Neuron (in vitro differentiated cells): ENCODE results near the gene LHFPL3.

Experiments used
- H2AFZ ChIP-seq: one replicate; pipeline ENCODE4 v1.6.1; 2013; ENCODE audit warnings: low read depth, mild to moderate bottlenecking, inconsistent platforms, low read length, moderate library complexity
- H3K27me3 ChIP-seq: one replicate; pipeline ENCODE4 v1.6.1; 2013; ENCODE audit warnings: low read length; ENCODE audit not compliant: insufficient read depth
- H3K36me3 ChIP-seq: one replicate; pipeline ENCODE4 v1.6.1; 2013; ENCODE audit warnings: low read length; ENCODE audit not compliant: insufficient read depth
- H3K4me1 ChIP-seq: one replicate; pipeline ENCODE4 v1.6.1; 2013; ENCODE audit warnings: low read length; ENCODE audit not compliant: insufficient read depth
- H3K4me3 ChIP-seq: 2 replicates; pipeline ENCODE4 v1.5.1; 2013; ENCODE audit warnings: mild to moderate bottlenecking, low read length, moderate library complexity
- H3K9me3 ChIP-seq: one replicate; pipeline ENCODE4 v1.6.1; 2013; ENCODE audit warnings: low read length

Gene LHFPL3

DNA sequence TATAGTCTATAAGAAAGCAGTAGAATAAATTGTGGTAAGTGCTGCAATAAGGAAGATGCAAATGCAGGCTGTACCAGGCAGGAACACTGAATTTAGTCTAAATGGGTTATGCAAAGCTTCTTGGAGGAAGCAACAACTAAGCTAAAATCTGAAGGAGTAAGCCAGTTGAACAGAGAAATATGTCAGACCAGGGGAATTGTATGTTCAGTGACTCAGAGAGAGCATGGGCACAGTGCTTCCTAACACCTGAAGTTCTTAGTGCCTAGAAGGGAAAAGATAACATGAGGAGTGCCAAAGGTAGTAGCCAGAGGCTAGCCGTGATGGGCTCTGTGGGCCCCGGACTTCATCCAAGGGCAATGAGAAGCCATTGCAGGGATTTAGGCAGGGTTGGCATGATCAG is 481.5 kb downstream of the LHFPL3 start:
- no peaks in the 10 kb centered on the region for H3K4me1 ChIP-seq
- H3K27me3 ChIP-seq: no peaks in the 10 kb centered on the region
- no peaks in the 10 kb centered on the region for H3K9me3 ChIP-seq
- H3K36me3 ChIP-seq: no peaks in the 10 kb centered on the region
- no peak overlapping the region for H3K4me3 ChIP-seq
- no peak overlapping the region for H2AFZ ChIP-seq

DNA sequence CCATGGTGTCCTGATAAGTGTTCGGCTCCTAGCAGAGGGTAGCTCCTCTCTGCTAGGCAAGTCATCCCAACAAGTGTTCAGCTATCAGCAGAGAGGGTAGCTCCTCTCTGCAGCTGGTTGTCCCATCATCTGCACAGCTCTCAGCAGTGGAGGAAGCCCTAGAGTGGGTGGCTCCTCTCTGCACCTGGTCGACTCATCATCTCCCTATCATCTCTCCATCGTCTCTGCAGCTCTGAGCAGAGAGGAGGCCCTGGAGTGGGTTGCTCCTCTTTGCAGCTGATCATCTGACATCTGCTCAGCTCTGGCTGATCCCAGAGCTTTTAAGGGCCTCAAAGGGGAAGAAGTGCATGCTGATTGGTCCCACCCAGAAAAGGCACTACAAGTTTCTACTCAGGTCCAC is 485.7 kb downstream of the LHFPL3 start:
- H3K9me3 ChIP-seq: no peaks in the 10 kb centered on the region
- H3K4me3 ChIP-seq: no peak overlapping the region
- no peaks in the 10 kb centered on the region for H3K36me3 ChIP-seq
- no peak overlapping the region for H2AFZ ChIP-seq
- H3K4me1 ChIP-seq: no peaks in the 10 kb centered on the region
- H3K27me3 ChIP-seq: no peaks in the 10 kb centered on the region

DNA sequence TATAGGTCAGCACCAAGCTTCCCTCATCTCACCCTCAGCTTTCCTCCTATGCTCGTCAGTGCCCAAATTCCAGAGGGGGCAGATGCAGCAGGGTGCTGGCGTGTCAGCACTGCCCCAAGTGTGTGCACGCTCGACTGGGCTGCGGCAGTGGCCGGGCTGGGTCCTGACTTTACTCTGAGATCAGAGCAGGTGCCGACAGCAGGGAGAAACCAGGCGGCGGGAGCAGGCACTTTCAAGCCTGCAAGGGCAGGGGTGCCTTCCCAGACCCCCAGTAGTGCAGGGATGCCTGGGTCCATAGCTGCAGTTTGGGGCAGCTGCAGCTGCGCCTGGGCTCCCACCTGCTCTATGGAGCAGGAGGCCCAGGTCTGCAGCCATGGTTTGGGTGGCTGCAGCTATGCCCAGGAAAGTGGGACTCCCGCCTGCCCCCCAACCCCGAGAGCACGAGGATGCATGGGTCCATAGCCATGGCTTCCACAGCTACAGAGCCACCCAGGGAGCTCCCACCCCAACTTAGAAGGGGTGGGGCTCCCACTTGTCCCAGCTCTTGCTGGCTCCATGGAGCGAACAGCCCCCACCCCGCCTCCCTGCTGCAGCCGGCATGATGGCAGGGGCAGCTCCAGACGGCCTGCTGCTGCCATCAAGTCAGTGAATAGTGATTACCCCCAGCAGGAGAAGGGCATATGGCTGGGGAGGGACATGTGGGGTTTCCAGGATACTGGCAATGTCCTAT is 486.4 kb downstream of the LHFPL3 start:
- Histone ChIP-seq H3K4me1 (no peaks in the 10 kb centered on the region), H3K9me3 (no peaks in the 10 kb centered on the region), H3K4me3 (no peak overlapping the region), H2AFZ (no peak overlapping the region), H3K36me3 (no peaks in the 10 kb centered on the region), H3K27me3 (no peaks in the 10 kb centered on the region)

DNA sequence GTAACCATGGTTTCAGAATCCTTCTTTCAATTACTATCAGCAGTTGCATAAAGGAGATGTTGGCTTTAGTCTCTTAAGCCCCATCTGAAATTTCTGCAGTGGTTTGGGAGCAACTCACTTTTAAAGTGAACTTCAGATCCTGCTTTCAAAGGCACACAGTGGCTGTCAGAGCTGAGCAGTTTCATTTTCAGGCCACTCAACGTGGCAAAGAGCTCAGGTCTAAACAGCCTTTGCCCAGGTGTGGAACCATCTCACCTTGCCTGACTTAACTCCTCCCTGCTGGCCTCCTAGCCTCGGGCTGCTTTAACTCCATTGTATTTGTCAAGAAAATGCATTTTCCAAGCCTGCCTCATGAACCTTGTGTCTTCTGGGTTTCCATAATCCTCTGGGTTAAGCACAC is 488.1 kb downstream of the LHFPL3 start:
- no peak overlapping the region for H2AFZ ChIP-seq
- H3K36me3 ChIP-seq: no peaks in the 10 kb centered on the region
- H3K4me3 ChIP-seq: no peak overlapping the region
- H3K4me1 ChIP-seq: no peaks in the 10 kb centered on the region
- no peaks in the 10 kb centered on the region for H3K9me3 ChIP-seq
- H3K27me3 ChIP-seq: no peaks in the 10 kb centered on the region

DNA sequence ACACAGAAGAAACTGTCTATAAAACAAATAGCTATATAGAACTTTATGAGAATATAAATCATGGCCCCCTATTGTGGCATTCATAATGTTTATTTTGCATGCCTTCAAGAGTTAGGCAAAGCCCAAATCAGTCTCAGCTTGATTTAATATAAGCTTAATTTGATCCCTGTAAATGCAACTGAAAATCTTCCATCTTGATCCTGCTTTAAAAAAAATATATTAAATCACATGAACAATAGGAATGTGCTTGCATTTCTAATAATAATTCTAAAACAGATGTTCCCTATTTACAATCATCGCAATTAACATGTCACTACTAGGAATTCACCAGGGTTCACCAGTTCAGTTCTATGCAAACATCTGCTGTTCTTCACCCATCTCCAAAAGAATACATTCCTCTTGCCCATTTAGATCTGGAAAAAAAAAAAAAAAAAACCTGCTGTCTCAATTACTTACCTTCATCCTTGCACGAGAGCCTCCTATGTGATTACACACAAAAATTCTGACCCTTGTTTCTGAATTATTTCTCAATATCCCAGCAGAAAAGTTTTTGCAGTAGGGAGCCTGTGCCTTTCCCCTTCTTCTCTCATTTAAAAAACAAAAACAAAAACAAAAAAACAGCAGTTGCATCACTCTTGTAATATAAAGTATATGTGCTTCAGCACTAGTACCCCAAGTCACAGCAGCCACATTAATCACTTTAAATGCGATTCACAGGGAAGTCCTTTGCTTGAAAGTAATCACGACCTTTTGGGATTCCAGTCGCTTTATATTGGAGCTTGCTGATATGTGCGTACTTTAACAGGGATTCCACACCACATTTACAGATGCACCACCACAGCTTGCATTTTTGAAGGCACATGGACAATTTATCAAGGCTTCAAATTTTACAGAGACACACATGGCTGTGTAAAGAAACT is 490.8 kb downstream of the LHFPL3 start:
- no peaks in the 10 kb centered on the region for H3K4me1 ChIP-seq
- no peak overlapping the region for H2AFZ ChIP-seq

DNA sequence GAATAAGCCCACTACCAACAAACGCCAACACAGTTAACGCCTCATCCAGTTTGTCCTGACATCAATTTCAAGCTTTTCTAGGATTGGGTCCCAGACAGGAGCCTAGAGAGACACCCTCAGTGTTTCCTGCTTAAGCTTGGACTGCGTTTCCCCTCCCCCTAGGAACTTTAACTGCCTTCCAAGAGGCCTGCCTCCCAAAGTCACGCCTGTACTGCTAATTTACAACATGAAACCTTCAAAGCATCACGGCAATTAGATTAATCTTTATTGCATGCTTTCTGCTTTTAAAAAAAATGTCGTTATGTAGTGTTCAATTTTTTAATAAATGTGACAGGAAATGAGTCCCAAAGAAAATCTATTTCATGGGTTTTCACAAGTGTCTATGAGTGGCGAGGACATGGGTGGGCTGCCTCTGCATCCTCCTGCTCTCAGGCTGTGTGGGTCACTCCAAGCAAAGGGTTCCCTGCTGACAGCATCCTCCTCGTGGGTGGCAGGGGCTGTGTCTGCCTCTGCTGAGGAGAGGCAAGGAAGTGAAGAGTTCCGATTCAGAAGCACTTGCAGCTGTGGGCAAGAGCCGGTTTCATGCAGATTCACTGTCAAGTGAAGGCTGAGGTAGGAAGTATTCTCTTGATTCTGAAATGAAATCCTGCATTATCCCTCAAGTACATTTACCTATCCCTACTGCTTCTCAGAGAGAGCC is 492.6 kb downstream of the LHFPL3 start:
- Histone ChIP-seq H3K9me3 (no peaks in the 10 kb centered on the region), H3K36me3 (no peaks in the 10 kb centered on the region), H3K27me3 (no peaks in the 10 kb centered on the region), H3K4me1 (no peaks in the 10 kb centered on the region), H3K4me3 (no peak overlapping the region), H2AFZ (no peak overlapping the region)

More for the DNA sequence above, 490.8 kb downstream of the LHFPL3 start:
- Histone ChIP-seq H3K9me3 (no peaks in the 10 kb centered on the region), H3K27me3 (no peaks in the 10 kb centered on the region), H3K36me3 (no peaks in the 10 kb centered on the region), H3K4me3 (no peak overlapping the region)

DNA sequence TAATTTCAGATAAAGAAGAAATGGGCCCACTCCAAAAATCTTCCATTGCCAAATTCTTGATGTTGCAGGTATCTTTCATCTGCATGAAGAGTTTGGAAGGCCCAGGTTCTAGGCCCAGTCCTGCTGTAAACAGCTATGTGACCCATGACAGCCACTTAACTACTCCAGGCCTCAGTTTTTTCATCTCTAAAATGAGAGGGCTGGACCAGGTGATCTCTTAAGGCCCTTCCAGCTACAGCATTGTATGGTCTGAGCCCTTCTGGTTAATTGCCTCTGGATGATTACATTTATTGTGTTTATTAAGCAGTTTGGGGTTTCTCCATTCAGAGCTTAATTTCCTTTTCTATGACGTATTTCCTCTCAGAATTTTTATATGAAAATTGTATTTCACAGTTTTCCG is 494.8 kb downstream of the LHFPL3 start:
- no peaks in the 10 kb centered on the region for H3K27me3 ChIP-seq
- H3K4me3 ChIP-seq: no peak overlapping the region
- no peaks in the 10 kb centered on the region for H3K4me1 ChIP-seq
- H3K36me3 ChIP-seq: no peaks in the 10 kb centered on the region
- no peaks in the 10 kb centered on the region for H3K9me3 ChIP-seq
- H2AFZ ChIP-seq: no peak overlapping the region

DNA sequence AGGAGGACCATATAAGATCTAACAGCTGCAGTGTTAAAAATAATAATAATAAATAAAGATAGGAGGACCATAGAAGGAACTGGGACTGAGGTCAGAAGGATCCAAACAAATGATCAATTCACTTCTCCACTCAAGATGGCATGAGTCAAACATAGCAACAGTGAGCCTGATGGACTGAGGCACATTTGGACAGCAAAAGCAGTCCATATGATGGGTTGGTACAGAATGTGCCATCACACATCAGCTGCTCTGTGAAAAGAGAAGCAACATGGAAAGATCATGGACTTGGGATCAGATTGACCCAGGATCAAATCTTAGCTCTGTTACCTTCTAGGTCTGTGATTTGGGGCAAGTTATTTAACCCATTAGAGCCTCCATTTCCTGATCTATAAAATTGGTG is 496.7 kb downstream of the LHFPL3 start:
- H3K27me3 ChIP-seq: no peaks in the 10 kb centered on the region
- no peaks in the 10 kb centered on the region for H3K36me3 ChIP-seq
- H3K9me3 ChIP-seq: no peaks in the 10 kb centered on the region
- H3K4me1 ChIP-seq: no peaks in the 10 kb centered on the region
- no peak overlapping the region for H2AFZ ChIP-seq
- H3K4me3 ChIP-seq: no peak overlapping the region

DNA sequence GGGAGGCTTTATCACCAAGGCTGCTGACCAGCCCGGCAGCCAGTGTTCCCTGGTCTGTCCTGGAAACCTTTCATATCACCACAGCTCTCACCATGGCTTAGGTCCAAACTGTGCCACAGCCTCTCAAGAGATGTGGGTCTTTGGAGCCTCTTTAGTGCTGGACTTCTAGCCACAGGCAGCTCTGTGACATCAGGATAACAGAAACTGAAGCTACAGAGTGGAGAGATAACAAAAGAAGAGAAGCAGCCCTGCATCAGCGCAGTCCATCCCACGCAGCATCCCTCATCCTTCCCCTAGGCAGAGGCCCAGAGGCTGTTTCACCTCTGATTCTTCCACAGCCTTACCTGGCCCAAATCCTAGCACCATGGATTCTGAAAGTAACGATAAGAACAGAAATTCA is 497.7 kb downstream of the LHFPL3 start:
- Histone ChIP-seq H3K4me1 (no peaks in the 10 kb centered on the region), H3K4me3 (no peak overlapping the region), H3K36me3 (no peaks in the 10 kb centered on the region), H2AFZ (no peak overlapping the region), H3K9me3 (no peaks in the 10 kb centered on the region), H3K27me3 (no peaks in the 10 kb centered on the region)

DNA sequence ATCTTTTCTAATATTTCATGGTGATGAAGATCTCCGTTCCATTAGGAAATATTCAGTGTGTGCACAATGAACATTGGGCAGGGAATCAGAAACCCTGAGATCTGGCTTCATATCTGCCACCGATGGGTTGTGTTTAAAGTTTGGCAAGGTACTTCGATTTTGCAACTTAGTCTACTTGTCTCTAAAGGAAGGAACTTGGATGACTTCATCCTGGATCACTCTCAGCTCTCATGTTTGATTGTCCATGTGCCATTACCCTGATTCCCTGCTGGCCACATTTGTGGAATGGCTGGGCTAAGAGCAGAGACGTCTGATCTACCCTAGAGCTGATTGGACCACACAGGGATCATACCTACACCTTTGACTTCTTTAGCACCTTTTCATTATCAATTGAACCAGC is 508.6 kb downstream of the LHFPL3 start:
- no peak overlapping the region for H2AFZ ChIP-seq
- H3K9me3 ChIP-seq: no peaks in the 10 kb centered on the region
- H3K4me3 ChIP-seq: no peak overlapping the region
- no peaks in the 10 kb centered on the region for H3K4me1 ChIP-seq
- no peaks in the 10 kb centered on the region for H3K36me3 ChIP-seq
- H3K27me3 ChIP-seq: no peaks in the 10 kb centered on the region

DNA sequence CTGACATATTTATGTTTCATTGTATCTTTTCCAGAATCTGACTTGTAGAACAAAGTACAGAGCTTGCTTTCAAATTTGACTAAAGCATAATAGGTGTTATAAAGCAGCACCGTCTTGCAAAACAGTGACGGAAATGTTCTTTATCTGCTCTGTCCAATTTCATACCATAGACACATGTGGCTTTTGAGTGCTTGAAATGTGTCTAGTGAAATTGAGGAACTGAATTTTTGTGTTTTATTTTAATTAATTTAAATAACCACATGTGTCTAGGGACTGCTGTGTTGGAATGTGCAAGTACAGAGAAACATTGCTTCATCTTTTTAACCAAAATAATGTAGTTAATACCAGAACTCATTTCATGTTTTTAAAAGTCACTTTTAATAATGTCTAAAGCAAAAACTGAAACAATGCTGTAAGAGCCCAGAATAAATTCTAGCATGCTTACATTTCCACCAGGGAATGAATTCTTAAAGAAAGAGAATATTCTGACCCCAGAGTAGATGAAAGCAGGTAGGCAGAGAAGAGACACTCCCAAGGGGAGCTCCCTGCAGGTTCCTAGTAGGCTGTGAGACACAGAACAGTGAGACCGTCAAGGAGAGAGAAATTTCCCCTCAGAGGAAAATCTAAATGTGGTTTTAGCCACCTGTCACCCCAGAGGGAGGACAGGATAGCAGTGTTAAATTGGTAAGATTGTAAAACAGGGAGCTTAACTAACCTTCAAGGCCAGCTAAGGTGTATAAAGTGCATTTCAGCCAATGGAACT is 510.3 kb downstream of the LHFPL3 start:
- no peaks in the 10 kb centered on the region for H3K4me1 ChIP-seq
- H3K36me3 ChIP-seq: no peaks in the 10 kb centered on the region
- H2AFZ ChIP-seq: no peak overlapping the region
- H3K4me3 ChIP-seq: no peak overlapping the region
- H3K27me3 ChIP-seq: no peaks in the 10 kb centered on the region
- no peaks in the 10 kb centered on the region for H3K9me3 ChIP-seq

DNA sequence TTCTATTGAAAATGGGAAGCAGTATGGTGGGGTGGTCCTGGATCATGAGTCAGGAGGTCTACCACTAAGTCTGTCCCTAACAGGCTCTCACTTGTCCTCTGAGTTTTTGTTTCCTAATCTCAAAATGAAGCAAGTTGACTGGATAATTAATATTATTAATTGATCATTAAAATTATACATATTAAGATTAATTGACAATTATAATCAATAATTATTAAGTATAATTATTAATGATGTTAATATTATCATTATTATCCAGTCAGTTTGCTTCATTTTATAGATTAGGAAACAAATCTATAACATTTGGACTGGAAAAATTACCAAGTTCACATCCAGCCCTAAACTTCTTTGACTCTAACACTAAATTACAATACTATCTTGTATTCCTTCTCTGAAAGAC is 511.4 kb downstream of the LHFPL3 start:
- Histone ChIP-seq H3K4me1 (no peaks in the 10 kb centered on the region), H2AFZ (no peak overlapping the region), H3K36me3 (no peaks in the 10 kb centered on the region), H3K27me3 (no peaks in the 10 kb centered on the region), H3K9me3 (no peaks in the 10 kb centered on the region), H3K4me3 (no peak overlapping the region)
